HL-60 (cell line): Measurements from ENCODE around the gene NIN.

Experiments
- DNase-seq, 2 experiments: peaks; one replicate each; pipeline ENCODE4 v3.0.0-alpha.2; 2010 to 2020; ENCODE audit warnings: low read depth in 1 of 2, low spot score in 1 of 2
- H3K27ac ChIP-seq: fragments of 250-450 bp; sonication (Bioruptor Pico); replicated peaks from 2 replicates; pipeline ENCODE4 v1.5.1; 2020; ENCODE audit warnings: mild to moderate bottlenecking, moderate library complexity
- H3K27me3 ChIP-seq: fragments of 250-450 bp; sonication (Bioruptor Pico); 2 replicates; pipeline ENCODE4 v1.5.1; 2021; ENCODE audit warnings: mild to moderate bottlenecking, moderate library complexity; ENCODE audit not compliant: insufficient read depth, poor library complexity, severe bottlenecking
- H3K4me3 ChIP-seq: replicated peaks from 2 replicates; pipeline ENCODE4 v1.5.1; 2011; ENCODE audit warnings: mild to moderate bottlenecking, control low read depth, low read length; ENCODE audit not compliant: insufficient read depth
- CTCF ChIP-seq: IDR thresholded peaks from one replicate; pipeline ENCODE4 v1.5.1; 2011; ENCODE audit warnings: low read length, control low read depth, inconsistent platforms; ENCODE audit not compliant: insufficient read depth
- GABPA ChIP-seq: IDR thresholded peaks from 2 replicates; pipeline ENCODE4 v1.6.1; 2012; ENCODE audit warnings: low read depth
- POLR2AphosphoS5 ChIP-seq: IDR thresholded peaks from 2 replicates; pipeline ENCODE4 v1.6.1; 2012; ENCODE audit warnings: low read depth
- REST ChIP-seq: IDR thresholded peaks from 2 replicates; pipeline ENCODE4 v1.6.1; 2012; ENCODE audit warnings: low read depth; ENCODE audit not compliant: insufficient replicate concordance
- SPI1 ChIP-seq: IDR thresholded peaks from 2 replicates; pipeline ENCODE4 v1.6.1; 2012; ENCODE audit warnings: low read depth, mild to moderate bottlenecking, borderline replicate concordance

Gene NIN

GRCh38 chr14:50783563-50783962 is 47.4 kb downstream of the NIN start:
- TF ChIP-seq GABPA (no peak), POLR2AphosphoS5 (no peak), REST (no peak), CTCF (no peak), SPI1 (no peak)
- DNase-seq: no peak

GRCh38 chr14:50780393-50780792 is 50.6 kb downstream of the NIN start:
- Histone ChIP-seq H3K27ac (no peak overlapping the region), H3K4me3 (no peak overlapping the region), H3K27me3 (no peaks in the 10 kb centered on the region)
- no peak for TF ChIP-seq POLR2AphosphoS5
- no peak for TF ChIP-seq GABPA
- no peak for TF ChIP-seq SPI1
- no peak for TF ChIP-seq CTCF
- TF ChIP-seq REST: no peak
- DNase-seq: no peak

More at GRCh38 chr14:50783563-50783962, 47.4 kb downstream of the NIN start:
- Histone ChIP-seq H3K27ac (no peak overlapping the region), H3K27me3 (no peaks in the 10 kb centered on the region), H3K4me3 (no peak overlapping the region)

GRCh38 chr14:50778721-50779483 is 52.1 kb downstream of the NIN start:
- peak overlapping the region; percentile 8; the same call in 1 of the 2 replicates for H3K27ac ChIP-seq
- TF ChIP-seq REST (no peak), GABPA (no peak), POLR2AphosphoS5 (no peak), SPI1 (no peak), CTCF (no peak)

More at GRCh38 chr14:50778721-50779483, 52.1 kb downstream of the NIN start:
- no peak for DNase-seq
- Histone ChIP-seq H3K27me3 (no peaks in the 10 kb centered on the region), H3K4me3 (no peak overlapping the region)
